GM19193 (cell line): ENCODE data around the gene TMEM72.

Experiments used
- POLR2A ChIP-seq: IDR thresholded peaks from 4 replicates; pipeline ENCODE4 v1.6.1; 2011; ENCODE audit not compliant: insufficient read depth, insufficient read length; ENCODE audit errors: extremely low read depth

TMEM72 gene

GRCh38 chr10:44902941-44903545 lies 8.1 kb upstream of the TMEM72 start:
- TF ChIP-seq POLR2A = no peak

- TF ChIP-seq POLR2A = no peak
Observed at GRCh38 chr10:44906486-44906885, 4.7 kb upstream of the TMEM72 start.

- no peak for TF ChIP-seq POLR2A
Observed at GRCh38 chr10:44907556-44907955, 3.6 kb upstream of the TMEM72 start.

GRCh38 chr10:44908066-44908749 lies 2.9 kb upstream of the TMEM72 start:
- no peak for TF ChIP-seq POLR2A

- TF ChIP-seq POLR2A = no peak
Observed at GRCh38 chr10:44908936-44909630, 2.1 kb upstream of the TMEM72 start.

- TF ChIP-seq POLR2A = no peak
Observed at GRCh38 chr10:44909910-44910309, 1.2 kb upstream of the TMEM72 start.

- TF ChIP-seq POLR2A = no peak
Observed at GRCh38 chr10:44910602-44911001, 535 bp upstream of the TMEM72 start.

- TF ChIP-seq POLR2A = no peak
Observed at GRCh38 chr10:44911951-44912350, 814 bp downstream of the TMEM72 start.

- TF ChIP-seq POLR2A = no peak
Observed at GRCh38 chr10:44913350-44914081, 2.4 kb downstream of the TMEM72 start.

GRCh38 chr10:44914891-44915290 lies 3.8 kb downstream of the TMEM72 start:
- no peak for TF ChIP-seq POLR2A

- no peak for TF ChIP-seq POLR2A
Observed at GRCh38 chr10:44916429-44916828, 5.3 kb downstream of the TMEM72 start.

GRCh38 chr10:44917848-44918247 lies 6.7 kb downstream of the TMEM72 start:
- TF ChIP-seq POLR2A = no peak

GRCh38 chr10:44920252-44920651 lies 9.1 kb downstream of the TMEM72 start:
- no peak for TF ChIP-seq POLR2A

GRCh38 chr10:44921061-44921460 lies 9.9 kb downstream of the TMEM72 start:
- no peak for TF ChIP-seq POLR2A

- no peak for TF ChIP-seq POLR2A
Observed at GRCh38 chr10:44921506-44921905, 10.4 kb downstream of the TMEM72 start.
